ENCODE results near the gene PI4KA. TPM values are rescaled to one million over a fixed set of nuclear protein-coding genes. Genes with fewer than 3 reads are reported as not detected.

Gene PI4KA
- polyA plus RNA-seq, 3 donors from 2014 or later: 31.5 to 80.0 (median 33.7) TPM

DNA sequence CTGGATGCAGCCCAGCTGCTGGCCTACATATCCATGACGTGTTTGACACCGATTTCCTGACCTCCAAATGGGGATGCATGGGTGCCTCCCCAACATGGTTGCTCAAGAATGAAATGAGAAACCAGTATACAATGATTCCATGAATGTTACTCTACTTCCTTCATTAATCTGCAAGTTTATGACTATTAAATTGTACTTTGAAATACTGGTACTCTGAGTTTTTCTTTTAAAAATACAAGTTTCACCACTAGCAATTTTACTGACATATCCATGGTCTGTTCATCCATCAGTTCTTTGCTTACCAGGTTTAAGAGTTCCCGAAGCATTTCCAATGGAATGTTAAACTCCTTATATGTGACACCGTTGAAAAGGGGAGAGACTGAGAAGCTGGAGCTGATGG lies 45.6 kb downstream of the PI4KA start:
- Mint-ChIP-seq H3K36me3 (peaks cover 17 to 43% (median 18%) of the 10 kb centered on the region in 3 donors), H3K27me3 (ENCODE audit: low read depth in 3 of 3) (peaks cover 0 to 2% (median 2%) of the 10 kb centered on the region in 3 donors), H3K4me3 (no peak overlapping the region), H3K27ac (no peak overlapping the region), H3K9me3 (no peaks in the 10 kb centered on the region), H3K4me1 (peaks cover 16 to 29% of the 10 kb centered on the region in 2 donors)
- DNase-seq: no peak

DNA sequence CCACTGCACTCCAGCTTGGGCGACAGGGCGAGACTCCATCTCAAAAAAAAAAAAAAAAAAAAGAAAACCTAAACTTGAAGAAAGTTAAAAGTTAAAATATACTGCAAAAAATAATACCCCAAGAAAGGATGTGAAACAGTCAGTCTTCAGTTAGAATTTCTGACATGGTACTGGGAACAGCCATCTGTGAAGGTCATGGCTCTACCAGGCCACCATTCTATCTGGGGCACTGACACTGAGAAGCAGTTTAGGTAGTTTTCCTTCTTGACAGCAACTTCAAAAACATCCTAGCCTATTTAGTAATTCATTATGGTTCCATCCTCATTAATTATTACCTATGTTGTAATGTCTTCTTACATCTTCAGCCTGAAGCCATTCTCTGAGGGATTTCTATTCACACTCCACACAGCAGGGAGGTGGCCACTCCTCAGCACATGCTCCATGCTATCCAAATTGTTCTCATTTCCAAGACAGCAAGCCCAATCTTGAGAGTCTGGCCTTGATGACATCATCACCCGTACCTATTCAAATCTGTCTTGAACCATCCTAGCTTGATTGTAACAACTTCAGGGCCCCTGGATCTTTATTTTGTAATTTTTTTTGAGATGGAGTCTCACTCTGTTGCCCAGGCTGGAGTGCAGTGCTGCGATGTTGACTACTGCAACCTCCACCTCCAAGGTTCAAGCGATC lies 46.5 kb downstream of the PI4KA start:
- Mint-ChIP-seq H3K36me3 (peaks cover 23 to 47% (median 23%) of the 10 kb centered on the region in 3 donors), H3K27ac (peak overlapping the region in 1 of 6 donors; percentile 38)

DNA sequence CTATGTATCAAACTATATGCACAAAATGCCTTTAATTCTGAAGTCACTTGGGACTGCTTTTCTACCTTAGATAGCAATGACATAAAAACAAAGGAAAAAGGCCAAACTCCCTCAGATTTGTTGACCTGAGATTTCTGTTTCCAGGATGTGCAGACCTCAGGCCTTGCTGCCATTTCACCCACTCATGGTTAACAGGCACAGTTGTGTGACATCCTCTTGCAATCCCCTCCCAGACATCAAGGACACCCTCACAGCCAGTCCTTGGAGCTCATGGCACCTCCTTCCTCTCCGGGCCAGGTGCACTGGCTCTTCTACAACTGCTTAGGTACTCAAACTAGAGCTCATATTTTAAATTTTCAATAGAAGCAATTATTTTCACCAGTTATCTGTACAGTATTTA lies 47.4 kb downstream of the PI4KA start:
- Mint-ChIP-seq H3K9me3 (no peaks in the 10 kb centered on the region), H3K27ac (peak overlapping the region; percentile 46 to 88 (median 74)), H3K4me3 (peak overlapping the region in 1 of 5 donors; percentile 15), H3K36me3 (peaks cover 25 to 42% (median 26%) of the 10 kb centered on the region in 3 donors), H3K4me1 (peaks cover 16 to 29% of the 10 kb centered on the region in 2 donors), H3K27me3 (ENCODE audit: low read depth in 3 of 3) (peaks cover 0 to 2% (median 2%) of the 10 kb centered on the region in 3 donors)
- DNase-seq: peak; percentile 2 to 42 (median 10)

More for the DNA sequence above, 46.5 kb downstream of the PI4KA start:
- Mint-ChIP-seq H3K4me1 (peaks cover 16 to 29% of the 10 kb centered on the region in 2 donors), H3K27me3 (ENCODE audit: low read depth in 3 of 3) (peaks cover 0 to 2% (median 2%) of the 10 kb centered on the region in 3 donors), H3K9me3 (no peaks in the 10 kb centered on the region), H3K4me3 (no peak overlapping the region)
- DNase-seq: no peak

DNA sequence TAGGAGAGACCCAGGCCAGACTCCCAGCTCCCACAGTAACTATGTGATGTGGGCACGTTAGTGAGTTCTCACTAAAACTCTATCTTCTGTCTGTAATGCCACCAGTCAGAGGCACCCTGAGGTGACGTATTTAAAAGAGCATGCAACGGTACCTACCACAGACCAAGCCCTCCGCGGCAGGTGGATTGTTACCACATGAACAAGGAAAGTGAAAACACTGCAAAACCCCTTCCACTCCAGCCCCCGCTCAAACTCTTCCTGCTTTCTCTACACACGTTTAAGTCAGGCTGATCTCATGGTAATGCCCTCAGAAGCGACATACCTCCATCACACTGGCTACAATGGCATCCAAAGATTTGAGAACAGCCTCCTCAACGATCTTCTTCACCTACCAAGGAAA lies 48.0 kb downstream of the PI4KA start:
- Mint-ChIP-seq H3K27me3 (ENCODE audit: low read depth in 3 of 3) (peaks cover under 1 to 2% (median 2%) of the 10 kb centered on the region in 3 donors), H3K9me3 (no peaks in the 10 kb centered on the region), H3K36me3 (peaks cover 29 to 46% (median 30%) of the 10 kb centered on the region in 3 donors), H3K4me3 (no peak overlapping the region), H3K27ac (peak overlapping the region; percentile 46 to 88 (median 74)), H3K4me1 (peaks cover 16 to 29% of the 10 kb centered on the region in 2 donors)
- DNase-seq: peak; percentile 5 to 46 (median 12)

- H3K27ac Mint-ChIP-seq: peak overlapping the region in 2 of 6 donors; percentile 49 to 71
- DNase-seq: no peak
- no peak overlapping the region for H3K4me3 Mint-ChIP-seq
- H3K9me3 Mint-ChIP-seq: no peaks in the 10 kb centered on the region
- H3K36me3 Mint-ChIP-seq: peaks cover 32 to 49% (median 32%) of the 10 kb centered on the region in 3 donors
- peaks cover 16 to 29% of the 10 kb centered on the region in 2 donors for H3K4me1 Mint-ChIP-seq
- peaks cover 0 to 2% (median 2%) of the 10 kb centered on the region in 3 donors for H3K27me3 Mint-ChIP-seq (ENCODE audit: low read depth in 3 of 3)
Measured at GRCh38 chr22:20809538-20810185, 48.9 kb downstream of the PI4KA start.

- H3K36me3 Mint-ChIP-seq: peaks cover 38 to 52% (median 39%) of the 10 kb centered on the region in 3 donors
- peak overlapping the region in 1 of 6 donors; percentile 67 for H3K27ac Mint-ChIP-seq
- H3K9me3 Mint-ChIP-seq: no peaks in the 10 kb centered on the region
- no peak overlapping the region for H3K4me3 Mint-ChIP-seq
- no peak for DNase-seq
- peaks cover 16 to 29% of the 10 kb centered on the region in 2 donors for H3K4me1 Mint-ChIP-seq
- H3K27me3 Mint-ChIP-seq (ENCODE audit: low read depth in 3 of 3): peaks cover 0 to 2% (median 2%) of the 10 kb centered on the region in 3 donors
Measured at GRCh38 chr22:20808844-20809243, 49.8 kb downstream of the PI4KA start.

GRCh38 chr22:20807315-20807752 lies 51.3 kb downstream of the PI4KA start:
- peaks cover 0 to 2% (median 2%) of the 10 kb centered on the region in 3 donors for H3K27me3 Mint-ChIP-seq (ENCODE audit: low read depth in 3 of 3)
- H3K36me3 Mint-ChIP-seq: peaks cover 37 to 52% (median 41%) of the 10 kb centered on the region in 3 donors
- H3K4me3 Mint-ChIP-seq: no peak overlapping the region
- DNase-seq: no peak
- H3K4me1 Mint-ChIP-seq: peaks cover 16 to 28% of the 10 kb centered on the region in 2 donors
- H3K9me3 Mint-ChIP-seq: no peaks in the 10 kb centered on the region
- peak overlapping the region in 1 of 6 donors; percentile 68 for H3K27ac Mint-ChIP-seq

- no peaks in the 10 kb centered on the region for H3K9me3 Mint-ChIP-seq
- no peak overlapping the region for H3K27ac Mint-ChIP-seq
- no peak for DNase-seq
- H3K36me3 Mint-ChIP-seq: peaks cover 35 to 52% (median 46%) of the 10 kb centered on the region in 3 donors
- H3K4me1 Mint-ChIP-seq: peaks cover 8 to 16% of the 10 kb centered on the region in 2 donors
- no peak overlapping the region for H3K4me3 Mint-ChIP-seq
- peaks cover 0 to 2% (median 1%) of the 10 kb centered on the region in 3 donors for H3K27me3 Mint-ChIP-seq (ENCODE audit: low read depth in 3 of 3)
Measured at GRCh38 chr22:20805972-20806471, 52.6 kb downstream of the PI4KA start.

DNA sequence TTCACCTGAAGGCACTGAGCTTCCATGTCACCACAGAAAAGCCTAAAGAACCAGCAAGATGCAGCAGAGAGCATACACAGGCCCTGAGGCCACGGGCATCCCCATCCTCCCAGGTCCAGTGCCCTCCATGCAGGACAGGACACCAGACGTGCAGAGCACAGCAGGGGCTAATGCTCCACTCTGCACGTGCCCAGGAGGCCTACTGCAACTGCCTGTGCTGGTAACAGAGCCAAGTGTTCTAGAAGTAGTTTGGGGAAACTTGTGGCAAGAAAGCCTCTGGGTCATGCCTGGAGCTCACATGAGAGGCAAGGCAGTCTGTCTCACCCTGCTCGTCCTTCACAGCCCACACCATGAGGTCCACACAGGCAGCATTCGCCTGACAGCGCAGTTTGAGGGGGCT lies 54.0 kb downstream of the PI4KA start:
- peaks cover 2 to 4% of the 10 kb centered on the region in 2 donors for H3K4me1 Mint-ChIP-seq
- H3K9me3 Mint-ChIP-seq: no peaks in the 10 kb centered on the region
- H3K36me3 Mint-ChIP-seq: peaks cover 36 to 51% (median 48%) of the 10 kb centered on the region in 3 donors
- DNase-seq: no peak
- peaks cover 0 to 2% (median 1%) of the 10 kb centered on the region in 3 donors for H3K27me3 Mint-ChIP-seq (ENCODE audit: low read depth in 3 of 3)
- peak overlapping the region in 3 of 6 donors; percentile 55 to 81 (median 62) for H3K27ac Mint-ChIP-seq
- no peak overlapping the region for H3K4me3 Mint-ChIP-seq

- DNase-seq: peak; percentile 5 to 11 (median 6)
- no peak overlapping the region for H3K27ac Mint-ChIP-seq
- no peaks in the 10 kb centered on the region for H3K9me3 Mint-ChIP-seq
- peaks cover 0 to 2% (median 1%) of the 10 kb centered on the region in 3 donors for H3K27me3 Mint-ChIP-seq (ENCODE audit: low read depth in 3 of 3)
- H3K4me3 Mint-ChIP-seq: no peak overlapping the region
- peaks cover 0 to 2% of the 10 kb centered on the region in 2 donors for H3K4me1 Mint-ChIP-seq
- H3K36me3 Mint-ChIP-seq: peaks cover 36 to 60% (median 53%) of the 10 kb centered on the region in 3 donors
Measured at GRCh38 chr22:20803696-20804324, 54.8 kb downstream of the PI4KA start.

GRCh38 chr22:20802922-20803553 lies 55.6 kb downstream of the PI4KA start:
- Mint-ChIP-seq H3K36me3 (peaks cover 36 to 66% (median 55%) of the 10 kb centered on the region in 3 donors), H3K27me3 (ENCODE audit: low read depth in 3 of 3) (peaks cover 0 to 2% (median 1%) of the 10 kb centered on the region in 3 donors), H3K4me1 (no peaks in the 10 kb centered on the region), H3K4me3 (no peak overlapping the region), H3K27ac (peak overlapping the region in 2 of 6 donors; percentile 5 to 34), H3K9me3 (no peaks in the 10 kb centered on the region)
- no peak for DNase-seq

GRCh38 chr22:20802452-20802851 lies 56.2 kb downstream of the PI4KA start:
- H3K36me3 Mint-ChIP-seq: peaks cover 33 to 68% (median 53%) of the 10 kb centered on the region in 3 donors
- peak overlapping the region in 1 of 6 donors; percentile 5 for H3K27ac Mint-ChIP-seq
- H3K27me3 Mint-ChIP-seq (ENCODE audit: low read depth in 3 of 3): peaks cover 0 to 2% (median 1%) of the 10 kb centered on the region in 3 donors
- no peak for DNase-seq
- H3K4me1 Mint-ChIP-seq: no peaks in the 10 kb centered on the region
- no peaks in the 10 kb centered on the region for H3K9me3 Mint-ChIP-seq
- H3K4me3 Mint-ChIP-seq: no peak overlapping the region

DNA sequence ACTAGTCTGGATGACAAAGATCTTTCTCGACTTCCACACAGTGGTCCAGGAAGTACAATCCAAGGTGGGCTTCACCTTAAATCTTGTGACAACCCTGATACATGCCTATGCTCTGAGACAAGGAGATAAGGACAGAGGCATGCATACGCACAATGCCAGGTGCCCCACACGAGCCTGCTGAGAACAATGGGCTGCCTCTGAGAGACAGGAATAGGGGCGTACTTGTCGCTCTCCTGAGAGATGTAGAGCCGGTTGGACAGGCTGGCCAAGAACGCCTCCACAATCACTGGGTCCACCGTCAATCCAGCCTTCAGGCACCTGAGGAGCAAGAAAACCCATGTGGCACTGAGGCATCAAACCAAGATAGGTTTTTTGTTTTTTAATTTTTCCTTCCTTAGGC lies 59.2 kb downstream of the PI4KA start:
- no peaks in the 10 kb centered on the region for H3K9me3 Mint-ChIP-seq
- no peak for DNase-seq
- H3K27ac Mint-ChIP-seq: no peak overlapping the region
- no peaks in the 10 kb centered on the region for H3K4me1 Mint-ChIP-seq
- H3K4me3 Mint-ChIP-seq: no peak overlapping the region
- peaks cover 0 to 5% (median 1%) of the 10 kb centered on the region in 3 donors for H3K27me3 Mint-ChIP-seq (ENCODE audit: low read depth in 3 of 3)
- H3K36me3 Mint-ChIP-seq: peaks cover 30 to 71% (median 45%) of the 10 kb centered on the region in 3 donors

All from immature natural killer cell (primary cell).